Measurements from ENCODE around the gene CDRT4.

The CDRT4 gene

DNA sequence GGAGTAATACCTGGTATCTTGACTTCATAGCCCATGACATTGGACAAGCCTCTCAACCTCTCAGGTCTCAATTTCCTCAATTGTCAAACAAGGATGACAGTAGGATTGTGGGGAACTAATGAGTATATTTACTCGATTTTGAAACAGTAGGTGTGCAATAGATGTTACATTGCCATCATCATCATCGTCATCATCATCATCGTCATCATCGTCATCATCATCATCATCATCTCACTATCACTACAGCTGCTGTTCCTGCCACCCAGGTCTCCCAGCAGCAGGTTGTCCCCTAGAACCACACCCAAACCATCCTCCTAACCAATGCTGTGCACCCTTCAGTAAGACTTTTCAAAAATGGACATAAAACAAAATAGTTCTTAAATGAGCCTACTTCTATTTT is 24.8 kb upstream of the CDRT4 start:
- peaks cover 4% of the 10 kb centered on the region for H3K9me3 Mint-ChIP-seq

GRCh38 chr17:15490634-15491261 is 23.3 kb upstream of the CDRT4 start:
- DNase-seq: peak; percentile 10
- Mint-ChIP-seq H3K4me3 (no peak overlapping the region), H3K4me1 (peaks cover 33% of the 10 kb centered on the region), H3K36me3 (ENCODE audit: low read depth) (peaks cover 81% of the 10 kb centered on the region), H3K27ac (peak overlapping the region; percentile 95), H3K27me3 (ENCODE audit: low read depth, poor library complexity) (no peaks in the 10 kb centered on the region), H3K9me3 (peaks cover under 1% of the 10 kb centered on the region)
- no peak for TF ChIP-seq CTCF (IDR thresholded peaks at IDR 0.05)

More for the DNA sequence above, 24.8 kb upstream of the CDRT4 start:
- H3K36me3 Mint-ChIP-seq (ENCODE audit: low read depth): peaks cover 89% of the 10 kb centered on the region
- no peak overlapping the region for H3K27ac Mint-ChIP-seq
- no peak for DNase-seq
- H3K27me3 Mint-ChIP-seq (ENCODE audit: low read depth, poor library complexity): no peaks in the 10 kb centered on the region
- TF ChIP-seq CTCF (IDR thresholded peaks at IDR 0.05): no peak
- no peak overlapping the region for H3K4me3 Mint-ChIP-seq
- H3K4me1 Mint-ChIP-seq: peaks cover 33% of the 10 kb centered on the region

GRCh38 chr17:15488557-15488956 is 21.1 kb upstream of the CDRT4 start:
- no peak for DNase-seq
- Mint-ChIP-seq H3K4me1 (peaks cover 25% of the 10 kb centered on the region), H3K36me3 (ENCODE audit: low read depth) (peaks cover 71% of the 10 kb centered on the region), H3K9me3 (no peaks in the 10 kb centered on the region), H3K27me3 (ENCODE audit: low read depth, poor library complexity) (no peaks in the 10 kb centered on the region), H3K27ac (no peak overlapping the region), H3K4me3 (no peak overlapping the region)
- TF ChIP-seq CTCF (IDR thresholded peaks at IDR 0.05): no peak

DNA sequence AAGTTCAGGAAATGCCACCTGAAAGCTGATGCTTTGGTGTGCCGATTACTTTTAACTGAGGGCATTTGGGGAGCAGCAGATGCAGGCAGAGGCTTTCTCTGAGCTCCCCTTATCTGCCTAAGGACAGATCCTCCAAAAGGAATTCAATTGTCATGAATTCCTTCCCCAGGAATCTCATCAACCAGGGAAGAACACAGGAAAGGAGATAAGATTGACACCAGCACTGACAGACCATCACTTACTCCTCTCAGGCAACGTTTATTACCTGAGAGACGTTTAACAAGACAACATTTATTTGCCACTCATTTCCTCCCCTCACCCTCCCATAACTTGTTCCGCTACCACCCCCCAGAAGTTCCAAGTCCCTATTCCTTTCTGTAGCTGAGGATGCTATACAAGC is 17.6 kb upstream of the CDRT4 start:
- no peak overlapping the region for H3K27ac Mint-ChIP-seq
- H3K9me3 Mint-ChIP-seq: no peaks in the 10 kb centered on the region
- peaks cover 3% of the 10 kb centered on the region for H3K4me1 Mint-ChIP-seq
- H3K36me3 Mint-ChIP-seq (ENCODE audit: low read depth): peaks cover 55% of the 10 kb centered on the region
- H3K27me3 Mint-ChIP-seq (ENCODE audit: low read depth, poor library complexity): no peaks in the 10 kb centered on the region
- TF ChIP-seq CTCF (IDR thresholded peaks at IDR 0.05): no peak
- DNase-seq: no peak
- H3K4me3 Mint-ChIP-seq: no peak overlapping the region

- Mint-ChIP-seq H3K27ac (no peak overlapping the region), H3K36me3 (ENCODE audit: low read depth) (peaks cover 59% of the 10 kb centered on the region), H3K4me3 (no peak overlapping the region), H3K9me3 (no peaks in the 10 kb centered on the region), H3K4me1 (peaks cover 16% of the 10 kb centered on the region), H3K27me3 (ENCODE audit: low read depth, poor library complexity) (no peaks in the 10 kb centered on the region)
- TF ChIP-seq CTCF (IDR thresholded peaks at IDR 0.05): no peak
- no peak for DNase-seq
Measured at GRCh38 chr17:15483431-15483830, 16.0 kb upstream of the CDRT4 start.

- peaks cover 16% of the 10 kb centered on the region for H3K4me1 Mint-ChIP-seq
- peaks cover 52% of the 10 kb centered on the region for H3K36me3 Mint-ChIP-seq (ENCODE audit: low read depth)
- no peak overlapping the region for H3K27ac Mint-ChIP-seq
- no peak for TF ChIP-seq CTCF (IDR thresholded peaks at IDR 0.05)
- H3K27me3 Mint-ChIP-seq (ENCODE audit: low read depth, poor library complexity): no peaks in the 10 kb centered on the region
- no peaks in the 10 kb centered on the region for H3K9me3 Mint-ChIP-seq
- H3K4me3 Mint-ChIP-seq: no peak overlapping the region
- DNase-seq: no peak
Measured at GRCh38 chr17:15482476-15482875, 15.1 kb upstream of the CDRT4 start.

Measured in nephron progenitor cell (in vitro differentiated cells).